HG02840 (cell line): ENCODE results near the gene MAPK8.

Experiments used
- ATAC-seq: cut with Tn5 transposase; IDR thresholded peaks from one replicate; pipeline ENCODE4 v1.9.1; 2021; ENCODE audit warnings: mild to moderate bottlenecking, moderate library complexity, moderate number of reproducible peaks; ENCODE audit not compliant: unreplicated experiment, low FRiP score

The MAPK8 gene

DNA sequence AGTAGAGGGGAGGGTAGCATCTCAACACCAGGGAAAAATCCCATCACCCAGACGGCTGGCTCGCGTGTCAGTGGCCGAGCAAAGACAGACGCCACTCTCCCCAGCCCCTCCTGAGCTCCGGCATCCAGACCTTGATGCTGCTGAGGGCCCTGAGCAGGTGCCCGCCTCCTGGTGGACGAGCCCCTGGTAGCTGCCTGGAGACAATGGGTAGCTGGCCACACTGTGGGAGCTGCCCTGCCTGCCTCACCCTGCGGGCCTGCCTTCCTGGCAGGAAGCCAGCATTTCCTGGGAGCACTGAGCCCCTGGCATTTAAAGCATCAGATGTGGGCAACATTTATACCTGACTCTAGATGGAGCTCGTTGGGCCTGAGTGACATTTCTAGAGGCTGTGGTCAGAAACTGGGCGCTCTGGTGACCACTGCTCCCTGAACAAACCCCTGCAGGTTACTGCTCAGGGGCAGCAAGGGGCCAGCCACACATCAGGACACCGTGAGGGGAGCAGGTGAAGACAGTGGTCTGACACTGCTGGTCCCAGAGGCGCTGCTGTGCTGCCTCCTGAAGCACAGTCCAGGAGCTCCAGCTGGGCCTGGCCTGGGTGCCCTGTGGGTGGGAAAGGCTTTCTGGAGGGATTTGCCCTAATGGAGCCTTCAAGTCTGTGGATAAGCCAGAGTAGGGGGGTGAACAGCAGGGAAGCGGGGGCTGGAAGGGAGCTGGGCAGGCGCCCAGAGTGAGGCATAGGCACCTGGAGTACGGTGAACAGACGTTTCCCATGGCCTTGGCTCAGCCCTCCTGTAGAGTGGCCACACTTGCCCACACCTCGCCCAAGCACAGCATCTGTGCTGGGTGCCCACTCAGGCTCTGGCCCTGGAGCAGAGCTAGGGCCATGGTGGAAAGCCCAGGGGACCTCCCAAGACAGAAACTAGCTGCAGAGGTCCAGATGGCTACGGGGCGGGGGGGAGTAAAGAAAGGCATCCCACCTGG is 138.7 kb downstream of the MAPK8 start:
- no peak for ATAC-seq

DNA sequence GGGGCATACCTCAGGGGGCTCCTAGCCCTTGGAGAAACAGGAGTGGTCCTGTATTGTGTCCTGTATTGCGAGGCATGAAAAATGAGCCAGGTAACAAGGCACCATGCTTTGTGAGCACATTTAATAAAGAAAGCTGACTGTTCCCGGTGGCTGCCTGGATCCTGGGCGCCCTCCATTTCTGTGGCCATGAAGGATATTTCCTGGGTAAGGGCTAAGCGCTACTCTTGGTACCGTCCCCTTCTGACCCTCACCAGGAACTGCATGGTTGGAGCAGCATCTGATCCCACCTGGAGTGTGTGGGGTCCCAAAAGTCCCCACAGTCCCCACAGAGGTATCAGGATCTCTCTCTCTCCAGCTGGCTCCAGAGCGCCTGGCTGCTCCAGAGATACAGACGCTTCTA is 139.5 kb downstream of the MAPK8 start:
- ATAC-seq = no peak

DNA sequence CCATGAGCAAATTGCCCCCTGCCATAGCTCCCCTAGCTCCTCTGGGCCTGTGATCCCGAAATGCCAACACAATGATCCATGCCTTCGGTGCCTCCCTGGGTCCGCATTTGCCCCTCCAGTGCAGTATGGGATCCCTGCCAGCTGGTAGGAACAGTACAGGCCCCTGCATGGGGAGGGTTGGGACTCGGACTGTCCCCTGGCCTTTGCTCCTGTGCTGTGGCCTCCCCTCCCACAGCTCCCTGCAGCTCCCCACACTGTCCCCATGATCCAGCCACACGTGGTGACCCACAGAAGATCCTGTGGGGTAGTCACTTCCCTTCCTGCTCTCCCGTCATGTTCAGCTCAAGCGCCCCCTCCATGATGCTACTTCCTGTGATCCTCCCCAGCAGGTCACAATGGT is 140.3 kb downstream of the MAPK8 start:
- no peak for ATAC-seq

DNA sequence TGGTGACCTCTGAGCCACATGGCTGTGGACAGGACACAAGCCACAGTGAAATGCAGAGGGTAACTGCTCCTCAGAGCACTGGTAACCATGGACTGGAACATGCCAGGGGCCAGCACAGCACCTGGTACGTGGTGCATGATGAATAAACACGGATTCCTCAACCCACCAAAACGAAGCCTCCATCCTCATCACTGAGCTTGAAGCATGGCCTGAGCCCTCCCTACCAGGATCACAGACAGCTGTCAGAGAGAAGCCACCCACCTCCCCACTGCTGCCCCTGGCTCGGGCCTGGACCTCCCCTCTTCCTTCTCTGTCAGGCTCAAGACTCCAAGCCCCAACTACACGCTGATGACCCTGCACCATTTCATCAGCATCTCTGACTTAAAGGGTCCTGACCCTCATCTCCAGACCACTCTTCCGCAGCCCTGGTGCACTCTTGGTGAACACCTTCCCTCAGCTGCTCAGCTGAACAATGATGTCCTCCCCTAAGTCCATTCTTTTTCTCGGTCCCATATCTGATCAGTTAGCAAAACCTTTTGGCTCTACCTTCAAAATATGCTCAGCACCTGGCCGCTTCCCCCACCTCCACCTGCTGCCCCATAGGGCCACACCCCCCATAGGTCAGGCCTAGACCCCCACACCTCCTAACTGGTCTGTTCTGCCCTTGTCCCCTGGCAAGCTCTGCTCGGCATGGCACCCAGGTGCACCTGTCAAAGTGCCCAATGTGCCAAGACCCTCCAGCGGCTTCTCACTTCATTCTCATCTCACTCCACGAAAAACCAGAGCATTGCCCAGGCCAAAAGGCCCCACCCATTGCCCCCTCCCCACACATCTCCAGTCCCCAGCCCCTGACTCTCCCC is 141.1 kb downstream of the MAPK8 start:
- ATAC-seq = no peak

DNA sequence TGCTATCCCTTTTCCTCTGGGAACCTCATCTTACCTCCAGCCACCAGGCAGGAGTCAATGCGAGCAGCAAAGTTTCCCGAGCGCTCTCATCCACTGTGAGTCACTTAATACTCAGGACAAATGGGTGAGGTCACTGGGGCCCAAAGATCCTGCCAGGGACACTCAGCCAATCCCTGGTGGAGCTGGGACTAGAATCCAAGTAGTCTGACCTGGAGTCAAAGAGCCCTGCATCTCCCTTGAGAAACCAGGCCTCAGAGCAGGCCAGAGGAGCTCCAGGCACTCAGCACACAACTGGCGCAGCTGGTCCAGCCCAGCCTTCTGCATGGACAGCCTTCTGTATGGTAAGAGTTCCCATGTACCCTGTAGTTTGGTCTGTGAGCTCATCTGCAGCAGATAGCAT is 142.3 kb downstream of the MAPK8 start:
- ATAC-seq = no peak

DNA sequence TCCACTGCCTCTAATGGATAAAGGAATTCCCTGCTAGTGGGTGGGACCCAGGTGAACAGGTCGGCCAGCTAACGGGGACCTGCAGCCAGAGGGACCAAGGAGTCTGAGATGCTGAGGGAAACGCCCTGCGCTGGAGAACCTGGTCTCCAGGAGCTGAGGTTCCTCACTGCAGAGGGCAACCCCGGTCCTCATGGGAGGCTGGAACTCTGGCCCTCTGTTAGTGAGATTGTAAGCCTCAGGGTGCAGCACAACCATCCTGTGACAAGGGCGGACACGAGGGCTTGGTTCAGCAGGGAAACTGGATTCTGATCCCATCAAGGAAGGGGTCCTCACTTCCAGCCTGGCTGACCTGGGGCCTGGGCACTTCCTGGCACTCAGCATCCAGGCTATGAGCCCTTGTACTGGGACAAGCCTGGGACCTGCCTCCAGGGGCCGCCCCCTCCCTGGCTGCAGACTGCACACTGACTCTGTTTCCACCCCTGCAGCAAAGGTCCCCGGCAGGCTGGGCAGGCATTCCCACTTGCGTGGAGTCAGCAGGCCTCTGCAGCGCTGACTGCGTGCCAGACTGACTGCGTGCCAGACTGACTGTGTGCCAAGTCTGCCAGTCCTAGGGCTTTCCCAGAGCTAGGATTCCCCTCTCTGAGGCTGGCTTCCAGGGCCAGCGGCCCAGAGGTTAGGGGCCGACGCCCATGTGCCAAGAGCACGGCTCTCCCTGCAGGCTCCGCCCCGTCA is 143.2 kb downstream of the MAPK8 start:
- no peak for ATAC-seq

DNA sequence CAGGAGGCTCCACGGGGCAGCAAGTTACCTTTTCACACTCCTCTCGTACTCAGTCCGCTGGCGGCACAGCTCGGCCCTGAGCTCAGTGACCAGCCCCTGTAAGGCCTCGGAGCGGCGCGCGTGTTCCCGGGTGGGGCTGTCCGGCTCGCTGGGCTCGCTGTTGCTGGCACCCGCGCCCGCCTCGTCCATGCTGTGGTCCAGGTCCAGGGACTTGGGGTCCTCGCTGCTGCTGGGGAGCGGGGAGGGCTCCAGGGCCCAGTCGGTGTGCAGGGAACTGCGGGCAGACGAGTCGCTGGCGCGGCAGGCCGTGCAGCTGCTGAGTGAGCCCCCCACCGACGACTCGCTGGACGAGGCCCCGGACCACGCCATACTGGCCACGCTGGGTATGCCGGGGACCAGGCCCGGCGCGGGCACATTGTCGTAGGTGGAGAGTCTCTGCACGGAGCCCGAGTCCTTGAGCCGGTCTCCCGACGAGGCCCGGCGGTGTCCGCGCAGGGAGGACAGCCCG is 143.8 kb downstream of the MAPK8 start:
- ATAC-seq = no peak

DNA sequence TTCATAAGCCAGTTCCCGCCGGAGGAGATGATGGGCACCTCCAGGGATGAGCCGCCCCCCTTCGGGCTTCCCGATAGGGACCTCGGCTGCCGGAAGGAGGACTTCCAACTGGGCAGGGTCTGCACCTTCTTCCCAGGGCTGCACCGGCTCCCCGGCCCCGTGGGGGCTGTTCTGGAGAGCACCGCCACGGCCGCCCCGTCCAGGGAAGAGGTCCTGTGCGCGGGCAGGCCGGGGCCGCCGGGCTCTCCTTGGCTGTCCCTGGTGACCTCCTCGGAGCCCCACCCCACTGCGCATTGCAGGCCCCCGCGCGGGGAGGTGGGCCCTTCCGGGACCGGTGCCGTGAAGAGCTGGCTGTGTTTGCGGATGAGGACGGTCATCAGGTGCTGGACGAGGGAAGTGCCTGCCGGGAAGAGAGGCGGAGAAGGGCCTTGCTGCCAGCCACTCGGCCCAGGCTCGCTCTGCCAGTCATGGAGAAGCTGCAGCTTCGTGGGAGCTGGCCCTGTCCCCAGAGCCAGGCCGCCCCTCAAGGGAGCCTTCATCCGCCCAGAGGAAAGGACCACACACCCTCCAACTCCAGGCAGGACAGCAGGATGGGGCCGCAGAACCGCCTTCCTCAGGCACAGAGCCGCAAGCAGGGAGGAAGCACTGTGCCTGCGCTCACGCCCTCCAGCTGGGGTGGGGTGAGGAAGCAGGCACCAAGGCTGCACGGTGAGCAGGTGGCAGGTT is 144.4 kb downstream of the MAPK8 start:
- no peak for ATAC-seq

DNA sequence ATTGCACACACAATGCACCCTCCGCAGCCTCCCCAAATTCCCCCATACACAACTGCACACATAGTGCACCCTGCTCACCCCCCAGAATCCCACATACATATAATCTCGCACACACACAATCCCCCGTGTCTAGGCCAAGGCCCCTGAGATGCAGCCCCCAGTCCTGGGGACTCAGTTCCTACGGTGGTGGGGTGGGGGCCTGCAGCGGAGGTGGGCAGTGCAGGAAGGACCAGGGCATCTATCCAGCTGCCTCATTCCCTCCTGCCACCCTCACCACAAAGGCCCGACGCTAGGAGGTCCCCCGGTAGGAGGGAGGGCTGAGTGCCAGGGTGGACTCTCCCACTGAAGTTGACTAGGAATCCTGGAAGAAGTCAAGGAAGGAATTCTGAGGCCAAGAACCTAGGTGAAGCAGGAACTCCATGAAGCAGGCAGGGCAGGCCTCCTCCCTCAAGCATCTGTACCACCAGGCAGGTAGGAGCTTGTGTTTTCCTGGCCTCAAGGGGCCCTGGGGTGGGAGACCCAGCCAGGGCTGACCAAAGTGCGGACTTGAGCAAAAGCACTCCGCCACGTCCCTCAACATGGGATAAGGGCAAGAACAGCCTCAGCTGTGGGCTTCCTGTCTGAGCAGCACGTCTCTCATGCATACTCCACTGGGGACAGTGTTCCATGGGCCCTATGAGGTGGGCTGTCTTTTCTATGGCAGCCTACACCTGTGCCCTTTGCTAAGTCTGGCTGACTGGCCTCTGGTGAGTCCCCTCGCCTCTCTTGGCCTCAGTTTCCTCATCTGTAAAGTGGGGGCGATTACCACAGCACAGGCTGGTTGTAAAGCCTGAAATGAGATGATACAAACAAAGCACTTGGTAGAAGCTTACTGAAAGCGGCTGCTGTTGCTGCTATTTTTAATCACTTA is 145.7 kb downstream of the MAPK8 start:
- no peak for ATAC-seq

DNA sequence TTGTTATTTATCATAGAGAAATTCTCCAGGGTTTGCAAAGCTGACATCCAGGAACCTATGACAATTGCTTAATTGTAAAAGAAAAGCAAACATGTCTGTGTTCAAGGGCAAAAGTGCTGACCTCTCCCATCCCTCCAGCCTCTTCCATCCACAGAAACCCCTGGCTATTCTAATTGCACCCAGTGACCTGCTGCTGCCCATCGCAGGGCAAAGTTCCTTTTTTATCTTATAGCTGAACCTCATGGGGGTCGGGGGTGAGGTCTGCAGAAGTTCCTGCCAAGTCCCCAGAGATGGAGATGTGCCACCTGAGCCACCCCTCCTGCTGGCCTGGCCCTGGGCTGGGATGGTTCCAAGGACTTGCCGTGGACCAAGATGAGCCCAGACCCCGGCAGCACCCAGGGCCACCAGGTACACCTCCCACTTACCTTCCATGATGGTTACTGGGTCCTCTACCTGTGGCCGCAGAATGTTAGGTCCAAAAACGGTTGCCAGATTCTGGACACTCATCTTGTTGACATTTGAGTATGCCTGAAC is 146.5 kb downstream of the MAPK8 start:
- ATAC-seq = no peak

DNA sequence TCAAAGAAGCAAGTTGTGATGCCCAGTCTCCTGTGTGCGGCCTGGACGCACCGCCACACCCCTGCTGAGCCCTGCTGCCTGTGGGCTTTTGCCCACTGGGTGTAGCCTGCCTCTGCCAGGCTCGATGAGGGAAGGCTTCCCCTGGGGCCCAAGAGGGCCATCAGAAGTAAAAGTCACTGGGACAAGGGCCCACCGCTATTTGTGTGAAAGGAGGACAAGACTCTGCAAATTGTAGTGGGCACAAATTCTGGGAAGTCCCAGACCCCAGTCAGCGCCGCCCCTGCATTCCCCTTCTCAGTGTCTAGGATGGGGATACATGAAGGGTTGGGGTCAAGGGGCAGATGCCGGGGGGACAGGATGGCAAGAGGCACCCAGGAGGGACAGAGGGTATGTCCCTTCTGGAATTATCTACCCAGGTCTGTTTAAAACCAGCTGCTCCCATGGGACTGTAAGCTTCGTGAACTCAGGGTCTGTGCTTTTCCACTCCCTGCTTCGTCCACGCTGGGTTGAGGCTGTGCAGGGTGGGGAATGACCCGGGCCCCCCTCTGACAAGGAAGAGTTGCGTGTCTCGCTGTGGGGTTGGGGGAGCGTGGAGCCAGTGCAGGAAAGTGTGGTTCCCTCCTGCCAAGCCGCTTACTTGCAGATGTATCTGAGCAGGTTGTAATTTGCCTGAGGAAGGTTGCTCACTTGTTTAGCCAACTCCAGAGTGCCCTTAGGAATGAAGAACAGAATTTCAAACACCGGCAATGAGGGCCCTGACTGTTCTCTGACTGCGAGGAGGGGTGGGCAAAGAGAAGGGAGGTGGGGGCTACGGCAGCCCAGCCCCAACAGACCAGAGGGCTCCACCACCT is 147.2 kb downstream of the MAPK8 start:
- no peak for ATAC-seq

DNA sequence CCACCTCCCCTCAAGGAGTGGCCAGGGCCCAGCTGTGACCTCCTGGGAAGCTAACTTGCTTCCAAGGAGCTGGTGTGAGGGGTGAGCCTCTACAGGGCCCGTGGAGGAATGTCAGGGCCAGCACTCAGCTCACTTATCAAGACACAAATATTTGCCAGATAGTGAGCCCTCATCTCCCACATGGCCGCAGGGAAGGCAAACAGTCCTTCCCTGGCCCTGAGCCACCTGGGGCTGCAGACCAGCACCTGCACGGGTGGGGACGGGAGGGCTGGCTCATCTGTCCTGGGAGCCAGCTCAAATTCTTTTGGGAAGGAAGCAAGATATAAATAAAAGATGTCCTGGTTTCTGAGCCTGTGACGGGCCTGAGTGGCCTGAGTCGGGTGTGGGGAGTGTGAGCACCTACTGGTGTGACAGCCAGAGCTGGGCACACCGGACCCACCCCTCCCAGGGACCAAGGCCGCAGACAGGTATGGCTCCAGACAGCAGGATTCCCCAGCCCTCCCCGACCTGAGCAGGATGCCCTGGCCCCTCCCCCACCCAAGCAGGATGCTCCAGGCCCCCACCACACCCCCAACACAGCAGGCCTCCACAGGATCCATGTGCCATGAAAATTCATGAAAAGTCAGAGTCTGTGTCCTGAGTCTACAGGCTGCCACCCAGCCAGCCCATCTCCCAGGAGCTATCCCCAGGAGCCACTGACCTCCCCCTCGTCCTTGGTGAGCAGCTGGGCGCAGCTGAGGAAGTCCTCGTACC is 148.0 kb downstream of the MAPK8 start:
- no peak for ATAC-seq

DNA sequence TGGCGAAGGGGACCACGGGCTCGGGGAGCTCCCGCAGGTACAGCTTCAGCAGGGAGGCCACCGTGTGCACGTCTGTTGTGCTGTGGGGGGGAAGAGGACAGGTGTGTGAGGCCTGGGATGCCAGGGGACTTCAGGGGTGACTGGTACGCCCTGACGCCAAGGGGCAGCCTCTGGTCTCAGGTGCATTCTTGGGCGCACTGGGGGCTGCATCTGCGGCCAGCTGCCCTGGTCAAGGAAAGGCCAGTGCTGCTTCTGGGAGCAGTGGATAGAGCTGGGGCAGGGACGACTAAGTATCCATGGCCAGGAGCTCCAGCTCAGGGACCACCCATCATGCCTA is 148.5 kb downstream of the MAPK8 start:
- ATAC-seq = no peak

DNA sequence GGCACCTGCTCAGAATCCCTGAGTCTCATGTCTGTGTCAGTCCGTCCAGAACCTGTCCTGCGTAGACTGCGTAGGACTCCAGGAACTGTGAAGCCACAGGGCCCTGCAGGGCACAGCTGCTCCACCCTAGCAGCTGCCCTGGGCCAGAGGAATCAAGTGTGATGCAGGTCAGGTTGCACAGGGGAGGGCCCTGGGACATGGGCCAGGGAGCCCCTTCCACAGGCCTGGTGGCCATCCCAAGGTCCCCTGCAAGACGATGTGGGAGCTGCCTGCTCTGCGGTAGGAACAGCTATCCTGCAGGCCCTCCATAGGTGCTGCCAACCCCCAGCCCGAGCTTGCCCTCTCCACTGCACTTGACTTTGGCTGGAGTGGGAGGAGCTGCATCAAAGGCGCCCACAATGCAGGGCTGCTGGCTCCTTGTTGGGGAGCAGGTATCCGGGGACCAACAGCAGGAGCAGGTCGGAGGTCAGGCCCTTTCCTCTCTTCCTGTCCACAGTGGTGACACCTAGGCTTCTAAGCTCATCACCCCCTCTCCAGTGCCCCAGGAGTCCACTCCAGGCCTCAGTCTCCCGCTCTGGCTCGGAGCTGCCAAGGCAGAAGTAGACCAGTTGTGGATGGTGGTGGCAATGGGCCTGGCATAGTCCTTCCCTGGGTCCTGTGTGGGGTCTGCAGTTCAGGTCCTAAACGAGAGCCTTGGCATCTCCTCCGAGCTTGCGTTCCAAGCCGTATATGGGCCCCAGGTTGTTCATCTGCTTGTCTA is 149.1 kb downstream of the MAPK8 start:
- ATAC-seq = no peak

DNA sequence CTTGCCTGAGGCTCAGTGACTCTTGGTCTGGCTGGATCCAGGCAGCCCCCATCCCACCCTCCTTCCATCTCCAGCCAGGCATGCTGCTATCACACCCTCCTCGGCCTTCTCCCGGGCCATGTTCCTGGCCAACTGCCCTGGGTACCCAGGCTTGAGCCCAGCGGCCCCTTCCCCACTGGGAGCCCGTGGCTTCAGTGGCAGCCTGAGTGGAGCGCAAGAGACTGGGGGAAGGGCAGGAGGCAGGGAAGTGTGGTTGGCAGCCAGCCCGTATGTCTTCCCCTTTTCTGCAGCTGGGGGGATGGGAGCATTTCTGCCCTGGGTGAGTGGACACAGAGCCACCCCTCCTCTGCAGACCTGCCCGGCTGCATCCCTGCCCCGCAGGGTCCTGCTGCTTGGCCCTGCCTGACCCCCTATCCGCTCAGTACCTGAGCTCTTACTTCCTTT is 149.9 kb downstream of the MAPK8 start:
- ATAC-seq = no peak
